SK-N-SH (cell line): ENCODE measurements around the gene ARHGAP44. TPM values are rescaled to one million over a fixed set of nuclear protein-coding genes. Genes with fewer than 3 reads are reported as not detected.

ENCODE experiments used
- CTCF ChIA-PET: fragments of 300-600, 350-600 bp; formaldehyde crosslinking; extraction: SDS; loops from one replicate; lab custom pipeline; 2021; lab: Yijun Ruan, JAX
- POLR2A ChIA-PET: fragments of 350-600 bp; sonication (Branson Sonifier 250); formaldehyde crosslinking; extraction: SDS; loops from one replicate; lab custom pipeline; 2020; ENCODE audit warnings: antibody characterized with exemption, inconsistent platforms; lab: Yijun Ruan, JAX
- DNase-seq: peaks from one replicate; pipeline ENCODE4 v3.0.0; 2012
- H2AFZ ChIP-seq: fragments of 200-600 bp; sonication (generic); 2 replicates; pipeline ENCODE4 v1.8.1; 2016; ENCODE audit warnings: antibody characterized with exemption, mild to moderate bottlenecking, low read depth
- H3F3A ChIP-seq: fragments of 200-600 bp; sonication (generic); replicated peaks from 2 replicates; pipeline ENCODE3; 2016; ENCODE audit warnings: antibody characterized with exemption, mild to moderate bottlenecking; ENCODE audit not compliant: insufficient read depth
- H3K27ac ChIP-seq, 2 experiments: fragments of 200-500 bp in 1 of 2; fragments of 200-600 bp in 1 of 2; sonication (Bioruptor generic) in 1 of 2; sonication (generic), shearing (Covaris generic) in 1 of 2; 2 replicates each; pipeline versions ENCODE4 v1.5.1 to v1.6.1; 2014 to 2016; ENCODE audit warnings: low read depth in 2 of 2, inconsistent platforms in 1 of 2, low read length in 1 of 2, mild to moderate bottlenecking in 1 of 2, mixed read lengths in 1 of 2
- H3K27me3 ChIP-seq: fragments of 200-600 bp; sonication (generic), shearing (Covaris generic); 2 replicates; pipeline ENCODE4 v1.6.1; 2016; ENCODE audit warnings: mixed run types; ENCODE audit not compliant: insufficient read depth
- H3K36me3 ChIP-seq, 2 experiments: fragments of 200-500 bp in 1 of 2; fragments of 200-600 bp in 1 of 2; sonication (Bioruptor generic) in 1 of 2; sonication (generic) in 1 of 2; replicated peaks in 1 of 2; 2 replicates each; pipeline versions ENCODE3 to v1.5.1; 2014 to 2016; ENCODE audit warnings: low read length in 1 of 2, mild to moderate bottlenecking in 1 of 2; ENCODE audit not compliant: insufficient read depth in 2 of 2, control insufficient read depth in 1 of 2
- H3K4me1 ChIP-seq, 2 experiments: fragments of 200-500 bp in 1 of 2; fragments of 200-600 bp in 1 of 2; sonication (Bioruptor generic) in 1 of 2; sonication (generic), shearing (Covaris generic) in 1 of 2; 2 replicates each; pipeline versions ENCODE4 v1.5.1 to v1.6.1; 2014 to 2016; ENCODE audit warnings: low read depth in 1 of 2, low read length in 1 of 2, mixed run types in 1 of 2; ENCODE audit not compliant: insufficient read depth in 2 of 2, control insufficient read depth in 1 of 2
- H3K4me2 ChIP-seq: fragments of 200-600 bp; sonication (generic), shearing (Covaris generic); 2 replicates; pipeline ENCODE4 v1.6.1; 2017; ENCODE audit warnings: mixed run types
- H3K4me3 ChIP-seq, 2 experiments: fragments of 200-500 bp in 1 of 2; fragments of 200-600 bp in 1 of 2; sonication (Bioruptor generic) in 1 of 2; sonication (generic), shearing (Covaris generic) in 1 of 2; 2 replicates each; pipeline versions ENCODE4 v1.5.1 to v1.8.1; 2014 to 2016; ENCODE audit warnings: low read depth in 2 of 2, inconsistent platforms in 1 of 2, low read length in 1 of 2, mild to moderate bottlenecking in 1 of 2, mixed read lengths in 1 of 2, moderate library complexity in 1 of 2
- H3K79me2 ChIP-seq: fragments of 200-600 bp; sonication (generic); 2 replicates; pipeline ENCODE4 v1.8.1; 2017; ENCODE audit warnings: mild to moderate bottlenecking; ENCODE audit not compliant: insufficient read depth
- H3K9ac ChIP-seq: fragments of 200-600 bp; sonication (generic); 2 replicates; pipeline ENCODE4 v1.6.1; 2017; ENCODE audit warnings: mixed run types
- H3K9me2 ChIP-seq: fragments of 200-600 bp; sonication (generic); 2 replicates; pipeline ENCODE4 v1.6.1; 2017; ENCODE audit warnings: mixed run types
- H3K9me3 ChIP-seq: fragments of 200-600 bp; sonication (generic); 2 replicates; pipeline ENCODE4 v1.6.1; 2017; ENCODE audit warnings: mixed run types, mild to moderate bottlenecking, moderate library complexity
- H4K20me1 ChIP-seq: fragments of 200-600 bp; sonication (generic); 2 replicates; pipeline ENCODE4 v1.6.1; 2017; ENCODE audit warnings: mild to moderate bottlenecking, mixed run types; ENCODE audit not compliant: insufficient read depth
- EP300 ChIP-seq, 2 experiments: IDR thresholded peaks; 2 replicates each; pipeline versions ENCODE4 v1.4.0 to v1.6.1; 2012; ENCODE audit warnings: borderline replicate concordance in 1 of 2, low read depth in 1 of 2, low read length in 1 of 2
- EZH2phosphoT487 ChIP-seq: fragments of 200-600 bp; sonication (generic); IDR thresholded peaks from 2 replicates; pipeline ENCODE4 v1.6.1; 2017; ENCODE audit warnings: low read depth, mixed run types, mild to moderate bottlenecking, antibody characterized with exemption, moderate library complexity, borderline replicate concordance
- FOSL2 ChIP-seq: IDR thresholded peaks from 2 replicates; pipeline ENCODE4 v1.4.0; 2012; ENCODE audit warnings: low read depth, mild to moderate bottlenecking, moderate library complexity, borderline replicate concordance
- FOXJ3 ChIP-seq: sonication (generic); formaldehyde crosslinking; IDR thresholded peaks from 2 replicates; pipeline ENCODE4 v1.5.1; 2020; ENCODE audit warnings: mild to moderate bottlenecking, missing genetic modification reagents
- FOXM1 ChIP-seq: IDR thresholded peaks from 2 replicates; pipeline ENCODE4 v1.4.0; 2012; ENCODE audit warnings: low read depth, mild to moderate bottlenecking
- GATA2 ChIP-seq: sonication (generic); formaldehyde crosslinking; IDR thresholded peaks from 2 replicates; pipeline ENCODE4 v1.5.0; 2020; ENCODE audit warnings: mild to moderate bottlenecking, missing genetic modification reagents
- JUND ChIP-seq: IDR thresholded peaks from 2 replicates; pipeline ENCODE4 v1.4.0; 2012
- MEF2A ChIP-seq: IDR thresholded peaks from 2 replicates; pipeline ENCODE4 v1.4.0; 2012; ENCODE audit warnings: low read depth, borderline replicate concordance
- MXI1 ChIP-seq: IDR thresholded peaks from 2 replicates; pipeline ENCODE4 v1.6.1; 2012; ENCODE audit warnings: mild to moderate bottlenecking, low read depth, low read length, improper control_type of control experiment
- NFIC ChIP-seq: IDR thresholded peaks from 2 replicates; pipeline ENCODE4 v1.4.0; 2012; ENCODE audit warnings: borderline replicate concordance
- NRF1 ChIP-seq: IDR thresholded peaks from 2 replicates; pipeline ENCODE4 v1.6.1; 2012; ENCODE audit warnings: low read depth, mild to moderate bottlenecking, low read length
- RXRA ChIP-seq: IDR thresholded peaks from 2 replicates; pipeline ENCODE4 v1.4.0; 2012; ENCODE audit warnings: low read depth, mild to moderate bottlenecking, borderline replicate concordance
- SIN3A ChIP-seq: IDR thresholded peaks from 2 replicates; pipeline ENCODE4 v1.6.1; 2012; ENCODE audit warnings: low read depth, mild to moderate bottlenecking, low read length, moderate library complexity, borderline replicate concordance
- SMC3 ChIP-seq: IDR thresholded peaks from 2 replicates; pipeline ENCODE4 v1.6.1; 2012; ENCODE audit warnings: low read depth, low read length, improper control_type of control experiment
- WGBS: methylation state at CpG from one replicate; pipeline ENCODE4 v1.1.6; 2017; ENCODE audit warnings: low lambda C conversion rate; 5-methylcytosine and 5-hydroxymethylcytosine counted together
- polyA plus RNA-seq, 3 experiments: library from polyadenylated mRNA; depleted of rRNA; stranded (reverse); fragments of >200 nt; gene quantifications; 2 replicates each; pipeline ENCODE4 v1.2.3, GENCODE V29; 2012
- TF ChIP-seq, protein P1 (sequence below): IDR thresholded peaks from 2 replicates; pipeline ENCODE4; 2012
- TF ChIP-seq, protein P2 (sequence below): fragments of 200-600 bp; sonication (generic); IDR thresholded peaks from 2 replicates; pipeline ENCODE4 v1.6.1; 2017; ENCODE audit warnings: antibody characterized with exemption, mild to moderate bottlenecking, moderate library complexity
- TF ChIP-seq, protein P3 (sequence below): IDR thresholded peaks from 2 replicates; pipeline ENCODE4 v1.4.0; 2012; ENCODE audit warnings: low read depth
- TF ChIP-seq, protein P4 (sequence below): fragments of 150-350 bp; IDR thresholded peaks from 2 replicates; pipeline ENCODE4 v1.6.1; 2016; ENCODE audit warnings: mild to moderate bottlenecking, low read depth, low read length
- TF ChIP-seq, protein P5 (sequence below): fragments of 150-350 bp; IDR thresholded peaks from 2 replicates; pipeline ENCODE4 v1.6.1; 2017; ENCODE audit warnings: antibody characterized with exemption, low read length, low read depth, borderline replicate concordance

Gene ARHGAP44
- polyA plus RNA-seq, 1 of the 3 experiments (the other 2 are of a cell fraction), result 0.28 TPM

DNA sequence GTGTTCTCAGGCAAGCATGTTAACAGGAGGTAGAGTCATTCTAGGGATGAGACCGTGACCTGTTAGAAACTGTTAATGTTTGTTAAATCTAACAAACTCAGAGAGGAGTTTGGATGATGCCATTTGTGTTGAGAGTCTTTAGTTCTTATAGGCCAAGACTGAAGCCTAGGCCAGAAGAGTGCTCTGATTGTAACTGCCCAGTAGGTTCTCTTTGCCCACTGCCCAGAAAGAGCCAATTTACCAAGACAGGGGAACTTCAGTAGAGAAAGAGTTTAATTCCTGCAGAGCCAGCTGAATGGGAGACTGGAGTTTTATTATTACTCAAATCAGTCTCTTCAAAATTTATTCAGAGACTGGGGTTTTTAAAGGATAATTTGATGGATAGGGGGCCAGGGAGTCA lies 42.5 kb downstream of the ARHGAP44 start:
- ChIA-PET CTCF (no interaction called here), POLR2A (no interaction called here)

DNA sequence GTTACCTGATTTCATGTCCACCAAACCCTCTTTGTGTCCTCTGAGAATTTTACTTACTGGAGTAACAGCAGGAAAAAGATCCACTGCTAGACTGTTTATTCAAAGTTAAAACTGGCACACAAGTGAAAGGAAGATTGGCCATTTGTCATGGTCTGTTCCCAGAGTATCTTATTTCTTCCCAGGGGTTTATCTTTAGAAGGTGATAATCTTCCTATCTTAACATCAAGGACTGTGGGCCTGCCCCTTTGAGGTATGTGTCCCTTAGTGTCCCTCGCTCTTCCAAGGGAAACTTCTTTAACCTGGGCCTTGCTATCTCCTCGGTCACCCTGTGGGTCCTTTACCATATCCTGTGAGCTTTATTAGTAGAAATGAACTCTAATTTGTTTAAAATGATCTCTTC lies 49.7 kb downstream of the ARHGAP44 start:
- Histone ChIP-seq H2AFZ (no peak overlapping the region), H3K9me2 (no peaks in the 10 kb centered on the region), H3K4me2 (no peak overlapping the region), H3K36me3 (no peaks in the 10 kb centered on the region), H3K79me2 (no peaks in the 10 kb centered on the region), H3K4me1 (no peaks in the 10 kb centered on the region)
- 15% methylated on average over 2 of the region's 2 CpGs for WGBS
- TF ChIP-seq, protein P1, sequence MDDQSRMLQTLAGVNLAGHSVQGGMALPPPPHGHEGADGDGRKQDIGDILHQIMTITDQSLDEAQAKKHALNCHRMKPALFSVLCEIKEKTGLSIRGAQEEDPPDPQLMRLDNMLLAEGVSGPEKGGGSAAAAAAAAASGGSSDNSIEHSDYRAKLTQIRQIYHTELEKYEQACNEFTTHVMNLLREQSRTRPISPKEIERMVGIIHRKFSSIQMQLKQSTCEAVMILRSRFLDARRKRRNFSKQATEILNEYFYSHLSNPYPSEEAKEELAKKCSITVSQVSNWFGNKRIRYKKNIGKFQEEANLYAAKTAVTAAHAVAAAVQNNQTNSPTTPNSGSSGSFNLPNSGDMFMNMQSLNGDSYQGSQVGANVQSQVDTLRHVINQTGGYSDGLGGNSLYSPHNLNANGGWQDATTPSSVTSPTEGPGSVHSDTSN, result no peak
- TF ChIP-seq EP300 (IDR thresholded peaks at IDR 0.05; ENCODE audit: borderline replicate concordance in 1 of 2, low read depth in 1 of 2, low read length in 1 of 2) (no peak), JUND (no peak), MXI1 (no peak), FOSL2 (no peak), RXRA (no peak), FOXM1 (no peak), EZH2phosphoT487 (no peak), NFIC (no peak), SMC3 (no peak), NRF1 (no peak)
- TF ChIP-seq, protein P2, sequence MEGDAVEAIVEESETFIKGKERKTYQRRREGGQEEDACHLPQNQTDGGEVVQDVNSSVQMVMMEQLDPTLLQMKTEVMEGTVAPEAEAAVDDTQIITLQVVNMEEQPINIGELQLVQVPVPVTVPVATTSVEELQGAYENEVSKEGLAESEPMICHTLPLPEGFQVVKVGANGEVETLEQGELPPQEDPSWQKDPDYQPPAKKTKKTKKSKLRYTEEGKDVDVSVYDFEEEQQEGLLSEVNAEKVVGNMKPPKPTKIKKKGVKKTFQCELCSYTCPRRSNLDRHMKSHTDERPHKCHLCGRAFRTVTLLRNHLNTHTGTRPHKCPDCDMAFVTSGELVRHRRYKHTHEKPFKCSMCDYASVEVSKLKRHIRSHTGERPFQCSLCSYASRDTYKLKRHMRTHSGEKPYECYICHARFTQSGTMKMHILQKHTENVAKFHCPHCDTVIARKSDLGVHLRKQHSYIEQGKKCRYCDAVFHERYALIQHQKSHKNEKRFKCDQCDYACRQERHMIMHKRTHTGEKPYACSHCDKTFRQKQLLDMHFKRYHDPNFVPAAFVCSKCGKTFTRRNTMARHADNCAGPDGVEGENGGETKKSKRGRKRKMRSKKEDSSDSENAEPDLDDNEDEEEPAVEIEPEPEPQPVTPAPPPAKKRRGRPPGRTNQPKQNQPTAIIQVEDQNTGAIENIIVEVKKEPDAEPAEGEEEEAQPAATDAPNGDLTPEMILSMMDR, result no peak
- TF ChIP-seq, protein P3, sequence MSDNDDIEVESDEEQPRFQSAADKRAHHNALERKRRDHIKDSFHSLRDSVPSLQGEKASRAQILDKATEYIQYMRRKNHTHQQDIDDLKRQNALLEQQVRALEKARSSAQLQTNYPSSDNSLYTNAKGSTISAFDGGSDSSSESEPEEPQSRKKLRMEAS, result no peak
- TF ChIP-seq, protein P4, sequence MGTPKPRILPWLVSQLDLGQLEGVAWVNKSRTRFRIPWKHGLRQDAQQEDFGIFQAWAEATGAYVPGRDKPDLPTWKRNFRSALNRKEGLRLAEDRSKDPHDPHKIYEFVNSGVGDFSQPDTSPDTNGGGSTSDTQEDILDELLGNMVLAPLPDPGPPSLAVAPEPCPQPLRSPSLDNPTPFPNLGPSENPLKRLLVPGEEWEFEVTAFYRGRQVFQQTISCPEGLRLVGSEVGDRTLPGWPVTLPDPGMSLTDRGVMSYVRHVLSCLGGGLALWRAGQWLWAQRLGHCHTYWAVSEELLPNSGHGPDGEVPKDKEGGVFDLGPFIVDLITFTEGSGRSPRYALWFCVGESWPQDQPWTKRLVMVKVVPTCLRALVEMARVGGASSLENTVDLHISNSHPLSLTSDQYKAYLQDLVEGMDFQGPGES, result no peak
- TF ChIP-seq, all 33 proteins: peak for 0
- no peaks in the 10 kb centered on the region for H4K20me1 ChIP-seq
- no peak overlapping the region for H3K9ac ChIP-seq
- H3K27ac ChIP-seq, result no peak overlapping the region
- H3K27me3 ChIP-seq, result no peaks in the 10 kb centered on the region
- ChIA-PET POLR2A (no interaction called here), CTCF (no interaction called here)
- no peaks in the 10 kb centered on the region for H3F3A ChIP-seq
- DNase-seq, result no peak
- no peaks in the 10 kb centered on the region for H3K9me3 ChIP-seq
- no peak overlapping the region for H3K4me3 ChIP-seq

More for the DNA sequence above, 42.5 kb downstream of the ARHGAP44 start:
- Histone ChIP-seq H3F3A (no peaks in the 10 kb centered on the region), H3K4me2 (no peak overlapping the region), H3K79me2 (no peaks in the 10 kb centered on the region), H3K9me2 (no peaks in the 10 kb centered on the region), H3K27ac (no peak overlapping the region), H3K9ac (no peak overlapping the region), H2AFZ (no peak overlapping the region), H3K27me3 (no peaks in the 10 kb centered on the region), H3K4me3 (no peak overlapping the region), H3K36me3 (no peaks in the 10 kb centered on the region), H3K4me1 (no peaks in the 10 kb centered on the region), H3K9me3 (no peaks in the 10 kb centered on the region), H4K20me1 (no peaks in the 10 kb centered on the region)
- 14% methylated on average over 1 of the region's 1 CpG for WGBS
- TF ChIP-seq FOXJ3 (CRISPR knock-in tag) (no peak), MEF2A (no peak), GATA2 (CRISPR knock-in tag) (no peak), SIN3A (no peak), MXI1 (no peak)
- TF ChIP-seq, protein P5, sequence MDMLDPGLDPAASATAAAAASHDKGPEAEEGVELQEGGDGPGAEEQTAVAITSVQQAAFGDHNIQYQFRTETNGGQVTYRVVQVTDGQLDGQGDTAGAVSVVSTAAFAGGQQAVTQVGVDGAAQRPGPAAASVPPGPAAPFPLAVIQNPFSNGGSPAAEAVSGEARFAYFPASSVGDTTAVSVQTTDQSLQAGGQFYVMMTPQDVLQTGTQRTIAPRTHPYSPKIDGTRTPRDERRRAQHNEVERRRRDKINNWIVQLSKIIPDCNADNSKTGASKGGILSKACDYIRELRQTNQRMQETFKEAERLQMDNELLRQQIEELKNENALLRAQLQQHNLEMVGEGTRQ, result no peak
- TF ChIP-seq, protein P4, result no peak
- no peak for DNase-seq
